ENCODE results near the gene LAMA2.

GRCh38 chr6:129498541-129498940 lies 615.6 kb downstream of the LAMA2 start:
- TF ChIP-seq, protein P1, sequence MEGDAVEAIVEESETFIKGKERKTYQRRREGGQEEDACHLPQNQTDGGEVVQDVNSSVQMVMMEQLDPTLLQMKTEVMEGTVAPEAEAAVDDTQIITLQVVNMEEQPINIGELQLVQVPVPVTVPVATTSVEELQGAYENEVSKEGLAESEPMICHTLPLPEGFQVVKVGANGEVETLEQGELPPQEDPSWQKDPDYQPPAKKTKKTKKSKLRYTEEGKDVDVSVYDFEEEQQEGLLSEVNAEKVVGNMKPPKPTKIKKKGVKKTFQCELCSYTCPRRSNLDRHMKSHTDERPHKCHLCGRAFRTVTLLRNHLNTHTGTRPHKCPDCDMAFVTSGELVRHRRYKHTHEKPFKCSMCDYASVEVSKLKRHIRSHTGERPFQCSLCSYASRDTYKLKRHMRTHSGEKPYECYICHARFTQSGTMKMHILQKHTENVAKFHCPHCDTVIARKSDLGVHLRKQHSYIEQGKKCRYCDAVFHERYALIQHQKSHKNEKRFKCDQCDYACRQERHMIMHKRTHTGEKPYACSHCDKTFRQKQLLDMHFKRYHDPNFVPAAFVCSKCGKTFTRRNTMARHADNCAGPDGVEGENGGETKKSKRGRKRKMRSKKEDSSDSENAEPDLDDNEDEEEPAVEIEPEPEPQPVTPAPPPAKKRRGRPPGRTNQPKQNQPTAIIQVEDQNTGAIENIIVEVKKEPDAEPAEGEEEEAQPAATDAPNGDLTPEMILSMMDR (IDR thresholded peaks at IDR 0.05; ENCODE audit: insufficient read depth, low read depth, low read length), result no peak
- TF ChIP-seq EZH2 (IDR thresholded peaks at IDR 0.05; ENCODE audit: insufficient read depth, low read length), result no peak
